ENCODE results near the gene CMTM2.
"Not testable (repeated sequence)": the region's sequence is repeated elsewhere in the genome, so short reads cannot be mapped to it uniquely, and the experiment has no call there.

The CMTM2 gene

DNA sequence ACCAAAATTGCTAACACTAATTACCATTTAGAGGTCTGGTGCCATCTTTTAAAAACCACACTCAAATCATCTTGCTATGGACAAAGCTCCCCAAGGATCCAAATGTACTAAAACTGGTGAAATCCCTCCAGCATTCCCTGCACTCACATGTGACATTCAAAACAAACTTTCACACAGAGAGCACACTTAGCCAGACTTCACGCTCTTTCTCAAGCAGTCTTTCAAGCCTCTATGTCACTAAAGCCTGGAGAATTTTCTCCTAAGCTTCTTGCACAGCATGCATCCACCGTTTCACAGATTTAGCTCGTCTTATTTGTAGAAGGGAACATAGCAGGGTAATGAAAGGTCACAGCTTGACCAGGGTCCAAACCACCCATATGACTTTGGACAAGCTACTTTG, 44.5 kb downstream of the CMTM2 start:
- H3K27me3 ChIP-seq (ENCODE audit: insufficient read depth, poor library complexity, severe bottlenecking), result no peaks in the 10 kb centered on the region
- TF ChIP-seq POLR2AphosphoS5 (IDR thresholded peaks at IDR 0.05; ENCODE audit: low read depth), result no peak
- no peak for TF ChIP-seq SPI1 (IDR thresholded peaks at IDR 0.05; ENCODE audit: borderline replicate concordance, low read depth)
- TF ChIP-seq, protein P1, sequence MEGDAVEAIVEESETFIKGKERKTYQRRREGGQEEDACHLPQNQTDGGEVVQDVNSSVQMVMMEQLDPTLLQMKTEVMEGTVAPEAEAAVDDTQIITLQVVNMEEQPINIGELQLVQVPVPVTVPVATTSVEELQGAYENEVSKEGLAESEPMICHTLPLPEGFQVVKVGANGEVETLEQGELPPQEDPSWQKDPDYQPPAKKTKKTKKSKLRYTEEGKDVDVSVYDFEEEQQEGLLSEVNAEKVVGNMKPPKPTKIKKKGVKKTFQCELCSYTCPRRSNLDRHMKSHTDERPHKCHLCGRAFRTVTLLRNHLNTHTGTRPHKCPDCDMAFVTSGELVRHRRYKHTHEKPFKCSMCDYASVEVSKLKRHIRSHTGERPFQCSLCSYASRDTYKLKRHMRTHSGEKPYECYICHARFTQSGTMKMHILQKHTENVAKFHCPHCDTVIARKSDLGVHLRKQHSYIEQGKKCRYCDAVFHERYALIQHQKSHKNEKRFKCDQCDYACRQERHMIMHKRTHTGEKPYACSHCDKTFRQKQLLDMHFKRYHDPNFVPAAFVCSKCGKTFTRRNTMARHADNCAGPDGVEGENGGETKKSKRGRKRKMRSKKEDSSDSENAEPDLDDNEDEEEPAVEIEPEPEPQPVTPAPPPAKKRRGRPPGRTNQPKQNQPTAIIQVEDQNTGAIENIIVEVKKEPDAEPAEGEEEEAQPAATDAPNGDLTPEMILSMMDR (IDR thresholded peaks at IDR 0.05; ENCODE audit: insufficient read depth, low read length), result no peak
- TF ChIP-seq, protein P2, sequence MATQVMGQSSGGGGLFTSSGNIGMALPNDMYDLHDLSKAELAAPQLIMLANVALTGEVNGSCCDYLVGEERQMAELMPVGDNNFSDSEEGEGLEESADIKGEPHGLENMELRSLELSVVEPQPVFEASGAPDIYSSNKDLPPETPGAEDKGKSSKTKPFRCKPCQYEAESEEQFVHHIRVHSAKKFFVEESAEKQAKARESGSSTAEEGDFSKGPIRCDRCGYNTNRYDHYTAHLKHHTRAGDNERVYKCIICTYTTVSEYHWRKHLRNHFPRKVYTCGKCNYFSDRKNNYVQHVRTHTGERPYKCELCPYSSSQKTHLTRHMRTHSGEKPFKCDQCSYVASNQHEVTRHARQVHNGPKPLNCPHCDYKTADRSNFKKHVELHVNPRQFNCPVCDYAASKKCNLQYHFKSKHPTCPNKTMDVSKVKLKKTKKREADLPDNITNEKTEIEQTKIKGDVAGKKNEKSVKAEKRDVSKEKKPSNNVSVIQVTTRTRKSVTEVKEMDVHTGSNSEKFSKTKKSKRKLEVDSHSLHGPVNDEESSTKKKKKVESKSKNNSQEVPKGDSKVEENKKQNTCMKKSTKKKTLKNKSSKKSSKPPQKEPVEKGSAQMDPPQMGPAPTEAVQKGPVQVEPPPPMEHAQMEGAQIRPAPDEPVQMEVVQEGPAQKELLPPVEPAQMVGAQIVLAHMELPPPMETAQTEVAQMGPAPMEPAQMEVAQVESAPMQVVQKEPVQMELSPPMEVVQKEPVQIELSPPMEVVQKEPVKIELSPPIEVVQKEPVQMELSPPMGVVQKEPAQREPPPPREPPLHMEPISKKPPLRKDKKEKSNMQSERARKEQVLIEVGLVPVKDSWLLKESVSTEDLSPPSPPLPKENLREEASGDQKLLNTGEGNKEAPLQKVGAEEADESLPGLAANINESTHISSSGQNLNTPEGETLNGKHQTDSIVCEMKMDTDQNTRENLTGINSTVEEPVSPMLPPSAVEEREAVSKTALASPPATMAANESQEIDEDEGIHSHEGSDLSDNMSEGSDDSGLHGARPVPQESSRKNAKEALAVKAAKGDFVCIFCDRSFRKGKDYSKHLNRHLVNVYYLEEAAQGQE (IDR thresholded peaks at IDR 0.05; ENCODE audit: insufficient replicate concordance, low read depth), result no peak
- TF ChIP-seq GABPA (IDR thresholded peaks at IDR 0.05; ENCODE audit: low read depth), result no peak
- DNase-seq (ENCODE audit: low read depth in 1 of 2, low spot score in 1 of 2), result no peak
- H3K27ac ChIP-seq (replicated peaks), result no peak overlapping the region
- H3K4me3 ChIP-seq (replicated peaks; ENCODE audit: insufficient read depth, low read length), result no peak overlapping the region

GRCh38 chr16:66627611-66628378, 48.5 kb downstream of the CMTM2 start:
- H3K27me3 ChIP-seq (ENCODE audit: insufficient read depth, poor library complexity, severe bottlenecking); H3K4me3 ChIP-seq (replicated peaks; ENCODE audit: insufficient read depth, low read length); DNase-seq (ENCODE audit: low read depth in 1 of 2, low spot score in 1 of 2); H3K27ac ChIP-seq (replicated peaks): not testable (repeated sequence)

GRCh38 chr16:66629856-66630255, 50.6 kb downstream of the CMTM2 start:
- Histone ChIP-seq H3K4me3 (replicated peaks; ENCODE audit: insufficient read depth, low read length) (no peak overlapping the region), H3K27ac (replicated peaks) (no peak overlapping the region), H3K27me3 (ENCODE audit: insufficient read depth, poor library complexity, severe bottlenecking) (no peaks in the 10 kb centered on the region)
- TF ChIP-seq, protein P2 (IDR thresholded peaks at IDR 0.05; ENCODE audit: insufficient replicate concordance, low read depth), result no peak
- TF ChIP-seq SPI1 (IDR thresholded peaks at IDR 0.05; ENCODE audit: borderline replicate concordance, low read depth) (no peak), POLR2AphosphoS5 (IDR thresholded peaks at IDR 0.05; ENCODE audit: low read depth) (no peak), GABPA (IDR thresholded peaks at IDR 0.05; ENCODE audit: low read depth) (no peak)
- TF ChIP-seq, protein P1 (IDR thresholded peaks at IDR 0.05; ENCODE audit: insufficient read depth, low read length), result no peak
- no peak for DNase-seq (ENCODE audit: low read depth in 1 of 2, low spot score in 1 of 2)

DNA sequence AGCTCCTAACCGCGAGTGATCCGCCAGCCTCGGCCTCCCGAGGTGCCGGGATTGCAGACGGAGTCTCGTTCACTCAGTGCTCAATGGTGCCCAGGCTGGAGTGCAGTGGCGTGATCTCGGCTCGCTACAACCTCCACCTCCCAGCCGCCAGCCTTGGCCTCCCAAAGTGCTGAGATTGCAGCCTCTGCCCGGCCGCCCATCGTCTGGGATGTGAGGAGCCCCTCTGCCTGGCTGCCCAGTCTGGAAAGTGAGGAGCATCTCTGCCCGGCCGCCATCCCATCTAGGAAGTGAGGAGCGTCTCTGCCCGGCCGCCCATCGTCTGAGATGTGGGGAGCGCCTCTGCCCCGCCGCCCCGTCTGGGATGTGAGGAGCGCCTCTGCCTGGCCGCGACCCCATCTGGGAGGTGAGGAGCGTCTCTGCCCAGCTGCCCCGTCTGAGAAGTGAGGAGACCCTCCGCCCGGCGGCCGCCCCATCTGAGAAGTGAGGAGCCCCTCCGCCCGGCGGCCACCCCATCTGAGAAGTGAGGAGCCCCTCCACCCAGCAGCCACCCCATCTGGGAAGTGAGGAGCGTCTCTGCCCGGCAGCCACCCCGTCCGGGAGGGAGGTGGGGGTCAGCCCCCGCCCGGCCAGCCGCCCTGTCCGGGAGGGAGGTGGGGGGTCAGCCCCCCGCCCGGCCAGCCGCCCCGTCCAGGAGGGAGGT, 51.4 kb downstream of the CMTM2 start:
- not testable (repeated sequence) for H3K27ac ChIP-seq (replicated peaks); DNase-seq (ENCODE audit: low read depth in 1 of 2, low spot score in 1 of 2); H3K4me3 ChIP-seq (replicated peaks; ENCODE audit: insufficient read depth, low read length); H3K27me3 ChIP-seq (ENCODE audit: insufficient read depth, poor library complexity, severe bottlenecking)

GRCh38 chr16:66631558-66631957, 52.3 kb downstream of the CMTM2 start:
- H3K4me3 ChIP-seq (replicated peaks; ENCODE audit: insufficient read depth, low read length); H3K27ac ChIP-seq (replicated peaks); H3K27me3 ChIP-seq (ENCODE audit: insufficient read depth, poor library complexity, severe bottlenecking); DNase-seq (ENCODE audit: low read depth in 1 of 2, low spot score in 1 of 2): not testable (repeated sequence)
